HepG2 (cell line): ENCODE measurements around the gene AURKA. TPM values are rescaled to one million over a fixed set of nuclear protein-coding genes. Genes with fewer than 3 reads are reported as not detected.
A peak's percentile ranks its signal among the peaks of the same experiment; 100 is the strongest.

ENCODE experiments used
- ADNP ChIP-seq: sonication (generic); formaldehyde crosslinking; IDR thresholded peaks from 2 replicates; pipeline ENCODE4 v1.4.0; 2020; ENCODE audit warnings: missing genetic modification reagents
- DRAP1 ChIP-seq: IDR thresholded peaks from 2 replicates; pipeline ENCODE4 v1.6.1; 2016; ENCODE audit warnings: missing genetic modification reagents, missing compliant biosample characterization
- NONO ChIP-seq, 2 experiments: fragments of 450-650 bp in 1 of 2; sonication (generic) in 1 of 2; formaldehyde crosslinking in 1 of 2; IDR thresholded peaks in 1 of 2; conservative IDR thresholded peaks in 1 of 2; 2 replicates each; pipeline versions ENCODE4 v1.6.1 to v1.8.0; 2017 to 2022; ENCODE audit warnings: mild to moderate bottlenecking in 1 of 2, missing genetic modification reagents in 1 of 2, moderate library complexity in 1 of 2
- POLR2AphosphoS5 ChIP-seq: IDR thresholded peaks from 2 replicates; pipeline ENCODE4 v1.6.1; 2012; ENCODE audit warnings: low read depth, low read length
- SOX13 ChIP-seq, 3 experiments: fragments of 450-650 bp in 1 of 3; sonication (generic) in 1 of 3; formaldehyde crosslinking in 1 of 3; IDR thresholded peaks in 2 of 3; conservative IDR thresholded peaks in 1 of 3; 2 replicates each; pipeline versions ENCODE4 v1.5.0 to v1.6.1; 2016 to 2020; ENCODE audit warnings: antibody characterized with exemption in 1 of 3, mild to moderate bottlenecking in 1 of 3, missing compliant biosample characterization in 1 of 3, missing genetic modification reagents in 1 of 3, moderate library complexity in 1 of 3
- SP4 ChIP-seq: sonication (generic); formaldehyde crosslinking; IDR thresholded peaks from 2 replicates; pipeline ENCODE4 v1.8.1; 2023; ENCODE audit warnings: mild to moderate bottlenecking, missing genetic modification reagents
- SPEN ChIP-seq: sonication (generic); formaldehyde crosslinking; IDR thresholded peaks from 2 replicates; pipeline ENCODE4 v1.5.1; 2020; ENCODE audit warnings: low read depth, mild to moderate bottlenecking, missing genetic modification reagents
- ZMYM4 ChIP-seq: sonication (generic); formaldehyde crosslinking; IDR thresholded peaks from 2 replicates; pipeline ENCODE4 v1.8.1; 2023; ENCODE audit warnings: mild to moderate bottlenecking, missing genetic modification reagents
- ZNF343 ChIP-seq: sonication (generic); formaldehyde crosslinking; IDR thresholded peaks from 2 replicates; pipeline ENCODE4 v1.4.0; 2020; ENCODE audit warnings: mild to moderate bottlenecking, missing genetic modification reagents
- ZNF563 ChIP-seq: sonication (generic); formaldehyde crosslinking; IDR thresholded peaks from 2 replicates; pipeline ENCODE4 v1.8.0; 2022; ENCODE audit warnings: mild to moderate bottlenecking, moderate library complexity, missing genetic modification reagents
- ZSCAN12 ChIP-seq: sonication (generic); formaldehyde crosslinking; IDR thresholded peaks from 2 replicates; pipeline ENCODE4 v1.9.0; 2021; ENCODE audit warnings: mild to moderate bottlenecking, missing genetic modification reagents
- polyA plus RNA-seq, 8 experiments: library from polyadenylated mRNA; depleted of rRNA in 3 of 8; stranded (reverse) in 7 of 8; unstranded in 1 of 8; fragments of >200 nt; fragmentation: Illumina TruSeq in 4 of 8; extraction: Trizol in 4 of 8; gene quantifications; 2 replicates each; pipeline versions ENCODE4 v1.2.1 to v1.2.3, GENCODE V29; 2011 to 2016; ENCODE audit warnings: low read depth in 4 of 8, missing spikeins in 1 of 8, mixed read lengths in 1 of 8; ENCODE audit not compliant: insufficient read depth in 1 of 8
- total RNA-seq, 5 experiments: library from RNA; depleted of rRNA; stranded (reverse); fragments of >200 nt; fragmentation: Illumina TruSeq; extraction: Trizol; gene quantifications; 2 replicates each; pipeline ENCODE4 v1.2.3, GENCODE V29; 2016; ENCODE audit warnings: low read depth in 1 of 5
- TF ChIP-seq, protein P1 (sequence below): sonication (generic); formaldehyde crosslinking; IDR thresholded peaks from 2 replicates; pipeline ENCODE4 v1.5.0; 2020; ENCODE audit warnings: missing genetic modification reagents
- TF ChIP-seq, protein P2 (sequence below): IDR thresholded peaks from 2 replicates; pipeline ENCODE4 v1.6.1; 2016; ENCODE audit warnings: low read depth, control low read depth
- TF ChIP-seq, protein P3 (sequence below): sonication (generic); formaldehyde crosslinking; IDR thresholded peaks from 2 replicates; pipeline ENCODE4 v1.5.1; 2020; ENCODE audit warnings: mild to moderate bottlenecking, missing genetic modification reagents, moderate library complexity
- TF ChIP-seq, protein P4 (sequence below): sonication (generic); formaldehyde crosslinking; IDR thresholded peaks from 2 replicates; pipeline ENCODE4 v1.4.0; 2020; ENCODE audit warnings: missing genetic modification reagents

Gene AURKA
- total and polyA plus RNA-seq, 2 of the 13 experiments (the other 11 are each of a cell fraction or from before 2014, with no cell fraction given), result 96.4 to 224 TPM

DNA sequence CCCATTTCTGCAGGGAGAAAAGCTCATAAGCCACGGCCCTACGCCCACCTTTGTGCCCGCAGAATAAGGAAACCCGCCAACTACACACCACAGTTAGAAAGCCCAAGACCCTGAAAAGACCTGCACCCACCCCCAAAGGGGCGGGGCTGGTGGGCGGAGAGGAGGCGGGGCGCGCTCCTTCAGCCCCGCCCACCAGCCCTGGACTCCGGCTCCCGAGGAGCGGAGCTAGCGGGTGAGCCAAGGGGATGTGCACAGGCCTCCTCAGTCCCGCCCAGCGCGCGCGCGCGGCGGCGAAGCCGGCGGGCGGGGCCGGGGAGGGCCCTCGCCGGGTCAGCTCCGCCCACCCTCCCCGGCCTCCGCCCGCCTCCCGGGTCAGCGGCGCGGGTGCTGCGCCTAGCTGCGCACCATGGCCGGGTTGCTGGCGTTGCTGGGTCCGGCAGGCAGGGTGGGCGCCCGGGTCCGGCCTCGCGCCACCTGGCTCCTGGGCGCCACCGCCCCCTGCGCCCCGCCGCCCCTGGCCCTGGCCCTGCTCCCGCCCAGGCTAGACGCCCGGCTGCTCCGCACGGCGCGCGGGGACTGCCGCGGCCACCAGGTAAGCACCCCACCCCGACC lies 33.3 kb downstream of the AURKA start, which contains the start of gene FAM210B (continued):
- no peak for TF ChIP-seq SOX13 (IDR thresholded peaks at IDR 0.05)
- TF ChIP-seq SOX13 (CRISPR knock-in tag; conservative IDR thresholded peaks at IDR 0.05 in 1 of 2, IDR thresholded peaks at IDR 0.05 in 1 of 2), result 0 out of 4 replicates have a peak, but pooled peaks of 1 of the 2 experiments have one; percentile 0
- no peak for TF ChIP-seq ZSCAN12 (CRISPR knock-in tag)
- peak; percentile 74; the same call in 1 of the 2 replicates for TF ChIP-seq ZNF563 (CRISPR knock-in tag)
- TF ChIP-seq, protein P1, sequence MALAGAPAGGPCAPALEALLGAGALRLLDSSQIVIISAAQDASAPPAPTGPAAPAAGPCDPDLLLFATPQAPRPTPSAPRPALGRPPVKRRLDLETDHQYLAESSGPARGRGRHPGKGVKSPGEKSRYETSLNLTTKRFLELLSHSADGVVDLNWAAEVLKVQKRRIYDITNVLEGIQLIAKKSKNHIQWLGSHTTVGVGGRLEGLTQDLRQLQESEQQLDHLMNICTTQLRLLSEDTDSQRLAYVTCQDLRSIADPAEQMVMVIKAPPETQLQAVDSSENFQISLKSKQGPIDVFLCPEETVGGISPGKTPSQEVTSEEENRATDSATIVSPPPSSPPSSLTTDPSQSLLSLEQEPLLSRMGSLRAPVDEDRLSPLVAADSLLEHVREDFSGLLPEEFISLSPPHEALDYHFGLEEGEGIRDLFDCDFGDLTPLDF (CRISPR knock-in tag), result peak; percentile 54; the same call in 1 of the 2 replicates
- no peak for TF ChIP-seq ADNP
- TF ChIP-seq, protein P2, sequence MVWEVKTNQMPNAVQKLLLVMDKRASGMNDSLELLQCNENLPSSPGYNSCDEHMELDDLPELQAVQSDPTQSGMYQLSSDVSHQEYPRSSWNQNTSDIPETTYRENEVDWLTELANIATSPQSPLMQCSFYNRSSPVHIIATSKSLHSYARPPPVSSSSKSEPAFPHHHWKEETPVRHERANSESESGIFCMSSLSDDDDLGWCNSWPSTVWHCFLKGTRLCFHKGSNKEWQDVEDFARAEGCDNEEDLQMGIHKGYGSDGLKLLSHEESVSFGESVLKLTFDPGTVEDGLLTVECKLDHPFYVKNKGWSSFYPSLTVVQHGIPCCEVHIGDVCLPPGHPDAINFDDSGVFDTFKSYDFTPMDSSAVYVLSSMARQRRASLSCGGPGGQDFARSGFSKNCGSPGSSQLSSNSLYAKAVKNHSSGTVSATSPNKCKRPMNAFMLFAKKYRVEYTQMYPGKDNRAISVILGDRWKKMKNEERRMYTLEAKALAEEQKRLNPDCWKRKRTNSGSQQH (CRISPR knock-in tag), result peak; percentile 10; the same call in 1 of the 2 replicates
- TF ChIP-seq SPEN (CRISPR knock-in tag), result 0 out of 2 replicates have a peak, but pooled peaks have one; percentile 26
- peak; percentile 91 for TF ChIP-seq SP4 (CRISPR knock-in tag)
- peak; percentile 11; the same call in 1 of the 2 replicates for TF ChIP-seq ZMYM4 (CRISPR knock-in tag)
- TF ChIP-seq POLR2AphosphoS5, result peak; percentile 55
- TF ChIP-seq, protein P3, sequence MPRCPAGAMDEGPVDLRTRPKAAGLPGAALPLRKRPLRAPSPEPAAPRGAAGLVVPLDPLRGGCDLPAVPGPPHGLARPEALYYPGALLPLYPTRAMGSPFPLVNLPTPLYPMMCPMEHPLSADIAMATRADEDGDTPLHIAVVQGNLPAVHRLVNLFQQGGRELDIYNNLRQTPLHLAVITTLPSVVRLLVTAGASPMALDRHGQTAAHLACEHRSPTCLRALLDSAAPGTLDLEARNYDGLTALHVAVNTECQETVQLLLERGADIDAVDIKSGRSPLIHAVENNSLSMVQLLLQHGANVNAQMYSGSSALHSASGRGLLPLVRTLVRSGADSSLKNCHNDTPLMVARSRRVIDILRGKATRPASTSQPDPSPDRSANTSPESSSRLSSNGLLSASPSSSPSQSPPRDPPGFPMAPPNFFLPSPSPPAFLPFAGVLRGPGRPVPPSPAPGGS (CRISPR knock-in tag), result peak; percentile 35; the same call in 1 of the 2 replicates
- TF ChIP-seq DRAP1 (CRISPR knock-in tag), result 0 out of 2 replicates have a peak, but pooled peaks have one; percentile 0
- no peak for TF ChIP-seq ZNF343 (CRISPR knock-in tag)
- TF ChIP-seq, protein P4, sequence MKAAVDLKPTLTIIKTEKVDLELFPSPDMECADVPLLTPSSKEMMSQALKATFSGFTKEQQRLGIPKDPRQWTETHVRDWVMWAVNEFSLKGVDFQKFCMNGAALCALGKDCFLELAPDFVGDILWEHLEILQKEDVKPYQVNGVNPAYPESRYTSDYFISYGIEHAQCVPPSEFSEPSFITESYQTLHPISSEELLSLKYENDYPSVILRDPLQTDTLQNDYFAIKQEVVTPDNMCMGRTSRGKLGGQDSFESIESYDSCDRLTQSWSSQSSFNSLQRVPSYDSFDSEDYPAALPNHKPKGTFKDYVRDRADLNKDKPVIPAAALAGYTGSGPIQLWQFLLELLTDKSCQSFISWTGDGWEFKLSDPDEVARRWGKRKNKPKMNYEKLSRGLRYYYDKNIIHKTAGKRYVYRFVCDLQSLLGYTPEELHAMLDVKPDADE (CRISPR knock-in tag), result no peak
- TF ChIP-seq NONO (IDR thresholded peaks at IDR 0.05), result no peak
- TF ChIP-seq NONO (CRISPR knock-in tag; conservative IDR thresholded peaks at IDR 0.05), result 0 out of 2 replicates have a peak, but pooled peaks have one; percentile 25
